Neural cell (in vitro differentiated cells): ENCODE results near the gene CDRT4.

Experiments
- SMC3 ChIP-seq: fragments of 450-650 bp; conservative IDR thresholded peaks from 2 replicates; pipeline ENCODE4 v1.6.1; 2014; ENCODE audit warnings: antibody characterized with exemption, mild to moderate bottlenecking, moderate library complexity; ENCODE audit not compliant: poor library complexity
- TF ChIP-seq, protein P1 (sequence below): fragments of 450-650 bp; IDR thresholded peaks from 2 replicates; pipeline ENCODE4 v1.5.1; 2014; ENCODE audit warnings: antibody characterized with exemption, mild to moderate bottlenecking, moderate library complexity; ENCODE audit not compliant: poor library complexity, severe bottlenecking

DNA sequence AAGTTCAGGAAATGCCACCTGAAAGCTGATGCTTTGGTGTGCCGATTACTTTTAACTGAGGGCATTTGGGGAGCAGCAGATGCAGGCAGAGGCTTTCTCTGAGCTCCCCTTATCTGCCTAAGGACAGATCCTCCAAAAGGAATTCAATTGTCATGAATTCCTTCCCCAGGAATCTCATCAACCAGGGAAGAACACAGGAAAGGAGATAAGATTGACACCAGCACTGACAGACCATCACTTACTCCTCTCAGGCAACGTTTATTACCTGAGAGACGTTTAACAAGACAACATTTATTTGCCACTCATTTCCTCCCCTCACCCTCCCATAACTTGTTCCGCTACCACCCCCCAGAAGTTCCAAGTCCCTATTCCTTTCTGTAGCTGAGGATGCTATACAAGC lies 17.6 kb upstream of the CDRT4 start:
- TF ChIP-seq, protein P1, sequence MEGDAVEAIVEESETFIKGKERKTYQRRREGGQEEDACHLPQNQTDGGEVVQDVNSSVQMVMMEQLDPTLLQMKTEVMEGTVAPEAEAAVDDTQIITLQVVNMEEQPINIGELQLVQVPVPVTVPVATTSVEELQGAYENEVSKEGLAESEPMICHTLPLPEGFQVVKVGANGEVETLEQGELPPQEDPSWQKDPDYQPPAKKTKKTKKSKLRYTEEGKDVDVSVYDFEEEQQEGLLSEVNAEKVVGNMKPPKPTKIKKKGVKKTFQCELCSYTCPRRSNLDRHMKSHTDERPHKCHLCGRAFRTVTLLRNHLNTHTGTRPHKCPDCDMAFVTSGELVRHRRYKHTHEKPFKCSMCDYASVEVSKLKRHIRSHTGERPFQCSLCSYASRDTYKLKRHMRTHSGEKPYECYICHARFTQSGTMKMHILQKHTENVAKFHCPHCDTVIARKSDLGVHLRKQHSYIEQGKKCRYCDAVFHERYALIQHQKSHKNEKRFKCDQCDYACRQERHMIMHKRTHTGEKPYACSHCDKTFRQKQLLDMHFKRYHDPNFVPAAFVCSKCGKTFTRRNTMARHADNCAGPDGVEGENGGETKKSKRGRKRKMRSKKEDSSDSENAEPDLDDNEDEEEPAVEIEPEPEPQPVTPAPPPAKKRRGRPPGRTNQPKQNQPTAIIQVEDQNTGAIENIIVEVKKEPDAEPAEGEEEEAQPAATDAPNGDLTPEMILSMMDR = no peak
- TF ChIP-seq SMC3 = no peak
